GM18526 (cell line): ENCODE data around the gene FAM234B.

Experiments
- POLR2A ChIP-seq: IDR thresholded peaks from 3 replicates; pipeline ENCODE4 v1.6.1; 2011; ENCODE audit not compliant: insufficient read length; ENCODE audit errors: extremely low read depth

Gene FAM234B

GRCh38 chr12:13093191-13093847, 49.1 kb downstream of the FAM234B start:
- TF ChIP-seq POLR2A = no peak

GRCh38 chr12:13093848-13094220, 49.7 kb downstream of the FAM234B start:
- no peak for TF ChIP-seq POLR2A

GRCh38 chr12:13094367-13094766, 50.2 kb downstream of the FAM234B start:
- TF ChIP-seq POLR2A = no peak

- no peak for TF ChIP-seq POLR2A
Measured at GRCh38 chr12:13095266-13095995, 51.2 kb downstream of the FAM234B start.

DNA sequence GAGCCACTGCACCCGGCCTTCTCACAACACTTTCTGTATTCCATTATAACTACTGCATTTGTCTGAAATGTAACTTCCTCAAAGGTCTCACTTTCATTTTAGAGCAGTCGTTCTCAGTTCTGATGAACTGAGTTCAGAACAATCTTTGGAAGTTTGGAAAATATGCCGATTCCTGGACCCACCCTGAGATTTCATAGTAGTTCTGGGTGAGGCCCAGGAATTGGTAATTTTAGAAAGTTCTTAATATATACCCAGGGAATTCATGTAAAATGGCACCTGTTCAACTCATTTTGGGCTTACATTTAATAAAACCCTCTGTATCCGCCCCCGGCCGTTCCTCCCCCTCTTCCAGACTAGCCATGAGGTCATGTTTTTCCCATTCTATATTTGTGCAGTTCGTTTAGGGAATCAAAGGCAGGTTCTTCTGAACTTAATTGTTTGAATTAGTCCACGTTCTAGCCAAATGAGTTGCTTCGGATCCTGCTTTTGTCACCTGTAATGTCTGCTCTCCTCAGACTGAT, 53.4 kb downstream of the FAM234B start:
- no peak for TF ChIP-seq POLR2A

DNA sequence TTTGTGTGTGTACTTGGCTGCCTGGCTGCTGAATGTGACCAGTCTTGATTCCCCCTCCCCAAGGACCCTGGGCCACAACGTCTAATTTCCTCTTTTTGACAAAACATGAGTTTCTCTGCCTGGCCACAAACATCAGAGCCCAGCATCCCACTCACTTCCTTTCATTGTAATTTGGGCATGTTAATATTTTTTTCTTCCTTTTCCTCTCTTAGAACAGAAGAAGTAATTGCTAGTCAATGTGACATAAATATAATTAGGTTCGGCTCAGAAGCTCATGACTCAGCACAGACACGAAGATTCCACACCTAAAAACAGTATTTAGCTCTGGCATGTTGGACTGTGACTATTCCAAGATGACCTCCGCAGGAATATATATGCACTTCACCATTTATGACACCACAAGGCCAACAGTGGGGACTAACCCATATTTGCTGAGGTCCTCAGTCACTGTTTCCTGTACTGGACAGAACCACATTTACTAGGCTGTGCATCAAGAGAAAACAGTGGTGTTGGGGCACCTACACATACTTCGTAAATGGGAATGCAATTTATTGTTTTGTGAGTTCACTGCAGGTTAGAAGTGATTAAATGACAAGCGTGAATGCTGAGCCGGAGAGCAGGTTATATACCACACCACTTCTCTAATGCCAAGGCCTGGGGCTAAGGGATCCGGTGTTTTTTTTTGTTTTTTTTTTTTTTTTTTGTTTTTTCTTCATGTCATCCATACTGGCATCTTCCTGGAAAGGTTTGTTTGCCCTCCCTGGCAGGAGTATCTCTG, 55.1 kb downstream of the FAM234B start:
- TF ChIP-seq POLR2A = no peak

DNA sequence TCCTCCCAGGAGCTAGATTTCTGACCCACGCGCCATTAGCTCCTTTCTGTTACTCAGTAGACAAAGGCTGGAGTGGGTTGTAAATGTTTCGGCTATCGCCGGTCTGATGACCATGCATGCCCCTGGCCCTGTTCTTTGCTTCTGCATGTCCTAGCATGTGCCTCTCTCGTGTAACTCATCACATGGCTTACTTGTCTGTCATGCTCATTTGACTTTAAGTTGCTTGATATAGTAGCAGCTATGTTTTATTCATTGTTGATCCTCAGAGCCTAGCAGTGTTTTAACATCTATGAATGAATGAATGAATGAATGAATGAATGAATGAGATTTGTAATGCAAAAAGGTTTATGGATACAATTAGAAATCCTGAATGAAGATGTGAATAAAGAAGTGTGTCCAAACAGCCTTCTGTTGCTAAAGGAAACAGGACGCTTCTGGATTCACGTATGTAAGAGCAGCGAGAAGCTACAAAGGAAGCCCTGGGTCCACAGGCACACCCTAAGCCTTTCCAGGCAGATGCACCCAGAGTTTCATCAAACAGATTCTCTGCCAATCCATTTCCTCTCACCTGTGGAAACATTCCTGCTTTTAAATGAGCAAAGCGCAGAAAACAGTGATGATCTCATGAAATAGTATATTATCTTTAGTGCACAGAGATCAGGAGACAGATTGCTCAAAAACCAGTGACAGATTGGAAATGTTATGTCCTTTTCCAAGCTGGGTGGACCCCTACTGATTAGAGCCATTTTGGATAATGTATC, 55.8 kb downstream of the FAM234B start:
- TF ChIP-seq POLR2A = no peak

- TF ChIP-seq POLR2A = no peak
Measured at GRCh38 chr12:13100605-13100881, 56.4 kb downstream of the FAM234B start.

DNA sequence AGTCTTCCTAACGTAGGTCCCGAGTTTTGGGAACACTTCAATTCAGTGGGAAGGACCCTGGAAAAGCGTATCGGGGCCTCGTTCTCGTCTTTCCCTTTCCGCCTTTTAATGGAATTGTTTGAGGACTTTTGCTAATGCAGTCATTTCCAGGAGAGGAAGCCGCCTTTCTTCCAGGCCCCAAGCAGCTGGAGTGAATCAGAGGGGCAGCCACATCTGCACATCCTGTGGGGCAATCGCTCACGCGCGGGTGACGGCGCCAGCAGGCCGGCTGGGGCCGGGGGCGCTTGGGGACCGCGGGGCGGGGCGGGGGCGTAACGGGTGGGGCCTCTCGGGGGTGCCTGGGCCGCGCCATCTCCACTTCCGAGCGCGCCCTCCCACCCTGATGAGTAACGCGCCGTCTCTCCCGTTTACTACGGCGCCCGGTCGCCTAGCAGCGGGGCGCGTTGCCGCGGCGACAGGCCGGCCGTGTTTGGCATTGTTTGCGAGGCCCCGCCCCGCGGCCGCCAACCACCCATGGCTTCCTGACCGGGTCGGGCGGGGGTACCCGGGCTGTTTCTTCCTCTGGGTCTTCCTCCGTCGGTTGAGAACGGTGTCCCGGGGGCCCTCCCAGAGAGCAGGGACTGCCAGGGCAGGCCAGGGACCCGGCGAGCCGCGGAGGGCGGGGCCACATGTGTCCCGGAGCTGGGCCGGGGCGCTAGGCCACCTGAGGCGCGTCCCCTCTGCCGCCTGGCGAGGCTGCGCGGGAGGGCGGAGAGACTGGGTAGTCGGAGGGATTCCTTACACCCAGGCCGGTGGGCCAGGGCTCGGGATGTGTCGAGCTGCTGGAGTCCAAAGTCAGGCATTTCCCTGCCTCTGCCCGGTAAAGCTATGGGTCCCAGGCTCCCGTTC, 56.9 kb downstream of the FAM234B start:
- no peak for TF ChIP-seq POLR2A

GRCh38 chr12:13101821-13102375, 57.7 kb downstream of the FAM234B start:
- TF ChIP-seq POLR2A = no peak

GRCh38 chr12:13102461-13103195, 58.4 kb downstream of the FAM234B start:
- no peak for TF ChIP-seq POLR2A

DNA sequence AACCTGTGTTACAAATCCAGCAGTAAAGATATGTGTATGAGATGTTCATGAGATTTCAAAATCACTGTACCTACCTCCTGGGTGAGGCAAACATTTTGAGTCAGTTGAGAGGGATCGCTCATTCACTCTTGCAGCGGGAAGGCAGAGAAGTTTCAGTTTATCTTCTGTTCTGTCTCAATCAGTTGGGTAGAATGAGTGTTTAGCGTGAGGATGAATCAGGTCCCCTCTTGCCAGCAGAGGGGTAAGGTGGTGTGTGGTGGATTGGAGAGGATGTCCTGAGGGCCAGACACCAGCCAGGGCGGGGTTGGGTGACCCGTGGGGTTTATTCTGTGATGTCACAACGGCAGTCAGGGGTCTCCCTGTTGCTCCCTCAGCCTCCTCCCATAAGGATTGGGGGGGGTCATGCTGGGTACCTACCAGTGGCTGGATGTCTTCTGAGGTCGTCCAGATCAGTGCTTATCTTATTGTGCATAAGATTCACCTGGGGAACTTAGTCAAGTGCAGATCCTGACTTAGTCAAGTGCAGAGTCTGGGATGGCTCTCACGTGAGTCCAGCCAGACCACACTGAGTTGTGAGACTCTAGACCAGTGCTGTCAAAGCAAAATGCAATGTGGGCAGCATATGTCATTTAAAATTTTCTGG, 59.3 kb downstream of the FAM234B start, which contains the start of gene GSG1:
TSS of gene GSG1 (minus strand) at position 277 of the 643 bp plus-strand sequence. CDS start at position 122, 155 bp downstream.
- TF ChIP-seq POLR2A = no peak

DNA sequence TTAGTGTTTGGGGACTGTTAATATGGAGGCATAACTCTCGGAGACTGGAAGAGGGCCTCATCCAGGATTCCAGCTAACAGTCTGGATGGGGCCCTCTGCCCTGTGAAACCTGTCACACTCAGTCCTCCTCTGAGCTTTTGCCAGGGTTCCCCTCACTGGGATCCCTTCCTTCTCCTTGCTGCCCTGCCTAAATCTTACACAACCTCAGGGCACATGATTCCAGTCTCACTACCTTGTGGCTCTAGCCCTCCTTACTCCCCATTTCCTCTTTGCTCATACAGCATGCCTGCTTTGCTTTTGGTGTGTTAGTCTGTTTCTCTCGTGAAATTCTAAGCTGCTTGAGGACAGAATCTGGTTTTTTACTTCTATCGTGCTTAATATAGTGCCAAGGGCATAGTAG, 60.2 kb downstream of the FAM234B start:
- no peak for TF ChIP-seq POLR2A
